ENCODE measurements around the gene ABHD12.
"Not testable (repeated sequence)": the region's sequence is repeated elsewhere in the genome, so short reads cannot be mapped to it uniquely, and the experiment has no call there.

ABHD12 gene

GRCh38 chr20:25390538-25391528, at the start of gene ABHD12:
TSS of gene ABHD12 (minus strand) at chr20:25390835. CDS start at chr20:25390703, 132 bp downstream.
- DNase-seq = peak; percentile 98

- DNase-seq = no peak
These were observed 48.7 kb upstream of the ABHD12 start for GRCh38 chr20:25439328-25439727.

- no peak for DNase-seq
These were observed 46.5 kb upstream of the ABHD12 start for GRCh38 chr20:25437153-25437581.

GRCh38 chr20:25424536-25424935, 33.9 kb upstream of the ABHD12 start:
- no peak for DNase-seq

- no peak for DNase-seq
These were observed 31.4 kb upstream of the ABHD12 start for GRCh38 chr20:25422032-25422431.

GRCh38 chr20:25421102-25421501, 30.5 kb upstream of the ABHD12 start:
- DNase-seq = no peak

GRCh38 chr20:25418776-25419175, 28.1 kb upstream of the ABHD12 start:
- DNase-seq = no peak

- no peak for DNase-seq
These were observed 18.3 kb upstream of the ABHD12 start for GRCh38 chr20:25408890-25409289.

- no peak for DNase-seq
These were observed 17.5 kb upstream of the ABHD12 start for GRCh38 chr20:25408170-25408547.

- peak; percentile 94 for DNase-seq
These were observed 16.9 kb upstream of the ABHD12 start, which contains the start of gene GINS1 for GRCh38 chr20:25407311-25408169. TSS of gene GINS1 (plus strand) at chr20:25407673. CDS start at chr20:25407821, 148 bp downstream.

GRCh38 chr20:25402583-25402982, 11.9 kb upstream of the ABHD12 start:
- DNase-seq = no peak

- not testable (repeated sequence) for DNase-seq
These were observed 9.7 kb upstream of the ABHD12 start for GRCh38 chr20:25400291-25400732.

- no peak for DNase-seq
These were observed 8.4 kb upstream of the ABHD12 start for GRCh38 chr20:25399037-25399430.

- no peak for DNase-seq
These were observed 7.9 kb upstream of the ABHD12 start for GRCh38 chr20:25398376-25399036.

- no peak for DNase-seq
These were observed 7.2 kb upstream of the ABHD12 start for GRCh38 chr20:25397821-25398220.

GRCh38 chr20:25397096-25397495, 6.5 kb upstream of the ABHD12 start:
- DNase-seq = no peak

GRCh38 chr20:25394996-25395395, 4.4 kb upstream of the ABHD12 start:
- no peak for DNase-seq

- no peak for DNase-seq
These were observed 3.6 kb upstream of the ABHD12 start for GRCh38 chr20:25394276-25394675.

GRCh38 chr20:25389858-25390537, 637 bp downstream of the ABHD12 start:
- DNase-seq = peak; percentile 69

- DNase-seq = no peak
These were observed 1.2 kb downstream of the ABHD12 start for GRCh38 chr20:25389401-25389857.

- DNase-seq = no peak
These were observed 7.8 kb downstream of the ABHD12 start for GRCh38 chr20:25382704-25383370.

All from right forelimb (tissue), 1 donor.